A549 (cell line): Measurements from ENCODE around the gene NEDD9.

ENCODE experiments used
- HOXA7 ChIP-seq: fragments of 250-450 bp; sonication (Bioruptor Pico); IDR thresholded peaks from 2 replicates; pipeline ENCODE4 v1.5.0; 2020; ENCODE audit warnings: mild to moderate bottlenecking, moderate library complexity
- POLR2A ChIP-seq: IDR thresholded peaks from 2 replicates; pipeline ENCODE4 v1.6.1; 2012; ENCODE audit warnings: mild to moderate bottlenecking, low read length
- RAD21 ChIP-seq, 2 experiments: fragments of >200 bp in 1 of 2; sonication (Bioruptor Twin) in 1 of 2; formaldehyde crosslinking in 1 of 2; IDR thresholded peaks in 1 of 2; conservative IDR thresholded peaks in 1 of 2; 2 replicates in 1 of 2; 3 replicates in 1 of 2; pipeline ENCODE4 v1.6.1; 2012 to 2018; ENCODE audit warnings: inconsistent platforms in 1 of 2
- REST ChIP-seq: fragments of 200-600 bp; sonication (generic); IDR thresholded peaks from 2 replicates; pipeline ENCODE4 v1.6.1; 2016; ENCODE audit warnings: antibody characterized with exemption, mild to moderate bottlenecking, moderate library complexity
- SMC3 ChIP-seq: fragments of >200 bp; sonication (Bioruptor Twin); formaldehyde crosslinking; IDR thresholded peaks from 3 replicates; pipeline ENCODE4 v1.6.1; 2018; ENCODE audit warnings: inconsistent platforms
- TF ChIP-seq, protein P1 (sequence below): fragments of >200 bp; sonication (Bioruptor Twin); formaldehyde crosslinking; IDR thresholded peaks from 3 replicates; pipeline ENCODE4 v1.5.1; 2016

DNA sequence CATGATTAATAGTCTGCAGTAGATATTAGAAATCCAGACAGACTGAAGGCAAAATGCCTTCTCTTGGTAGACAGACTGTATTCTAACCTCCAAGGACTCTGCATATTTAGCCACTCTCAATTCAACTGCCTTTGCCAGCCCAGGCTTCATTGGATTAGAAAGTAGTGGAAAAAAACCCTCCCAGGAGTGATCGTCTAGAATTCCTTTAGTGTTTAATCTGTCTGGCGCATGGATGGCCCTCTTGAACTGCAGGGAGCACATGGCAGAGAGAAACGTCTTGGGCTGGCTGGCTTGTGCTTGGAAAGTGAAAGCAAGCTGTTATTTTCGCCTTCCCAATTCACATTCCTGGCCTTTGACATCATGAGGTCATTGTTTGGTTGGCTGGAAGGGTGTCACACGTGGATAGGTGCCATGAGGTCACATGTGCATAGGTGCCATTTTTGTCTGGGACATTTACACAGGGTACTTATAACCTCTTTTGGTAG is 30.9 kb upstream of the NEDD9 start:
- TF ChIP-seq, protein P1, sequence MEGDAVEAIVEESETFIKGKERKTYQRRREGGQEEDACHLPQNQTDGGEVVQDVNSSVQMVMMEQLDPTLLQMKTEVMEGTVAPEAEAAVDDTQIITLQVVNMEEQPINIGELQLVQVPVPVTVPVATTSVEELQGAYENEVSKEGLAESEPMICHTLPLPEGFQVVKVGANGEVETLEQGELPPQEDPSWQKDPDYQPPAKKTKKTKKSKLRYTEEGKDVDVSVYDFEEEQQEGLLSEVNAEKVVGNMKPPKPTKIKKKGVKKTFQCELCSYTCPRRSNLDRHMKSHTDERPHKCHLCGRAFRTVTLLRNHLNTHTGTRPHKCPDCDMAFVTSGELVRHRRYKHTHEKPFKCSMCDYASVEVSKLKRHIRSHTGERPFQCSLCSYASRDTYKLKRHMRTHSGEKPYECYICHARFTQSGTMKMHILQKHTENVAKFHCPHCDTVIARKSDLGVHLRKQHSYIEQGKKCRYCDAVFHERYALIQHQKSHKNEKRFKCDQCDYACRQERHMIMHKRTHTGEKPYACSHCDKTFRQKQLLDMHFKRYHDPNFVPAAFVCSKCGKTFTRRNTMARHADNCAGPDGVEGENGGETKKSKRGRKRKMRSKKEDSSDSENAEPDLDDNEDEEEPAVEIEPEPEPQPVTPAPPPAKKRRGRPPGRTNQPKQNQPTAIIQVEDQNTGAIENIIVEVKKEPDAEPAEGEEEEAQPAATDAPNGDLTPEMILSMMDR, result no peak
- no peak for TF ChIP-seq REST
- no peak for TF ChIP-seq HOXA7 (CRISPR knock-in tag)
- TF ChIP-seq SMC3, result no peak
- TF ChIP-seq RAD21 (conservative IDR thresholded peaks at IDR 0.05 in 1 of 2, IDR thresholded peaks at IDR 0.05 in 1 of 2), result no peak
- no peak for TF ChIP-seq POLR2A
